ENCODE measurements around the gene MUC12. TPM values are rescaled to one million over a fixed set of nuclear protein-coding genes. Genes with fewer than 3 reads are reported as not detected.
"Not testable (repeated sequence)": the region's sequence is repeated elsewhere in the genome, so short reads cannot be mapped to it uniquely, and the experiment has no call there.

Gene MUC12
- total and polyA plus RNA-seq, 2 of the 4 experiments (the other 2 are of a cell fraction): 4.0 TPM; not detected in 1

- H3K27me3 ChIP-seq (ENCODE audit: control insufficient read depth, insufficient read depth, low read length); H3K18ac ChIP-seq (ENCODE audit: low read depth, low read length); H3K27ac ChIP-seq (ENCODE audit: insufficient read depth, low read length); H3K79me1 ChIP-seq (ENCODE audit: low read depth in 1 of 2, low read length in 2 of 2); BruUV-seq (replicated peaks); ATAC-seq (ENCODE audit: low read depth); H3K23ac ChIP-seq (ENCODE audit: low read depth, low read length); H2AK5ac ChIP-seq (ENCODE audit: low read depth, low read length); H3K4ac ChIP-seq (ENCODE audit: low read depth, low read length); H4K91ac ChIP-seq (ENCODE audit: insufficient read depth, low read depth, low read length); H3K56ac ChIP-seq (ENCODE audit: extremely low read depth, insufficient read depth, low read length); H3K4me2 ChIP-seq (ENCODE audit: low read depth, low read length); H3K4me1 ChIP-seq (ENCODE audit: control insufficient read depth, insufficient read depth, low read length); H3K9me1 ChIP-seq (ENCODE audit: insufficient read depth, low read length); H4K20me1 ChIP-seq (ENCODE audit: insufficient read depth, low read length); H4K8ac ChIP-seq (ENCODE audit: low read depth in 2 of 2, low read length in 2 of 2); H2AK9ac ChIP-seq (replicated peaks; ENCODE audit: low read depth, low read length, poor library complexity); H3K36me3 ChIP-seq (ENCODE audit: control insufficient read depth, insufficient read depth, low read length); H3K14ac ChIP-seq (replicated peaks; ENCODE audit: low read depth, low read length); DNase-seq; H2AFZ ChIP-seq (replicated peaks; ENCODE audit: low read length, poor library complexity); H3K9ac ChIP-seq (ENCODE audit: low read depth, low read length); H2BK20ac ChIP-seq (ENCODE audit: low read depth, low read length); H3K4me3 ChIP-seq (ENCODE audit: insufficient read depth, low read depth, low read length); dilution Hi-C loops (cut with HindIII; ENCODE audit: low sequenced_read_pairs, unreplicated experiment); H3K9me3 ChIP-seq (ENCODE audit: control insufficient read depth, insufficient read depth, low read length); CTCF ChIA-PET; POLR2A ChIA-PET (ENCODE audit: unreplicated experiment); H2BK15ac ChIP-seq (ENCODE audit: low read depth, low read length); intact Hi-C loops (cut with micrococcal nuclease); H2BK5ac ChIP-seq (ENCODE audit: low read depth, low read length, poor library complexity, severe bottlenecking); H2BK120ac ChIP-seq (ENCODE audit: low read depth, low read length); H4K5ac ChIP-seq (ENCODE audit: low read depth, low read length); in situ Hi-C loops (cut with MboI; ENCODE audit: low sequenced_read_pairs): not testable (repeated sequence)
- no CpG with 5 or more reads among the region's 9 CpGs for WGBS, 2 experiments (ENCODE audit: extremely low coverage in 2 of 2, insufficient read length in 1 of 2)
These were observed 30.0 kb downstream of the MUC12 start for GRCh38 chr7:100999334-100999733.

- H3K4me1 ChIP-seq (ENCODE audit: control insufficient read depth, insufficient read depth, low read length); H3K4me3 ChIP-seq (ENCODE audit: insufficient read depth, low read depth, low read length); H3K56ac ChIP-seq (ENCODE audit: extremely low read depth, insufficient read depth, low read length); H4K91ac ChIP-seq (ENCODE audit: insufficient read depth, low read depth, low read length); POLR2A ChIA-PET (ENCODE audit: unreplicated experiment); H2BK5ac ChIP-seq (ENCODE audit: low read depth, low read length, poor library complexity, severe bottlenecking); H2AK9ac ChIP-seq (replicated peaks; ENCODE audit: low read depth, low read length, poor library complexity); intact Hi-C loops (cut with micrococcal nuclease); H3K9me1 ChIP-seq (ENCODE audit: insufficient read depth, low read length); CTCF ChIA-PET; H3K36me3 ChIP-seq (ENCODE audit: control insufficient read depth, insufficient read depth, low read length); H3K9ac ChIP-seq (ENCODE audit: low read depth, low read length); BruUV-seq (replicated peaks); H3K79me1 ChIP-seq (ENCODE audit: low read depth in 1 of 2, low read length in 2 of 2); H4K20me1 ChIP-seq (ENCODE audit: insufficient read depth, low read length); H3K4me2 ChIP-seq (ENCODE audit: low read depth, low read length); H2BK15ac ChIP-seq (ENCODE audit: low read depth, low read length); H3K9me3 ChIP-seq (ENCODE audit: control insufficient read depth, insufficient read depth, low read length); H3K14ac ChIP-seq (replicated peaks; ENCODE audit: low read depth, low read length); H2BK120ac ChIP-seq (ENCODE audit: low read depth, low read length); in situ Hi-C loops (cut with MboI; ENCODE audit: low sequenced_read_pairs); H2AK5ac ChIP-seq (ENCODE audit: low read depth, low read length); H3K27me3 ChIP-seq (ENCODE audit: control insufficient read depth, insufficient read depth, low read length); H3K4ac ChIP-seq (ENCODE audit: low read depth, low read length); ATAC-seq (ENCODE audit: low read depth); H2BK20ac ChIP-seq (ENCODE audit: low read depth, low read length); dilution Hi-C loops (cut with HindIII; ENCODE audit: low sequenced_read_pairs, unreplicated experiment); H4K8ac ChIP-seq (ENCODE audit: low read depth in 2 of 2, low read length in 2 of 2); H3K18ac ChIP-seq (ENCODE audit: low read depth, low read length); H3K27ac ChIP-seq (ENCODE audit: insufficient read depth, low read length); H2AFZ ChIP-seq (replicated peaks; ENCODE audit: low read length, poor library complexity); DNase-seq; H4K5ac ChIP-seq (ENCODE audit: low read depth, low read length); H3K23ac ChIP-seq (ENCODE audit: low read depth, low read length): not testable (repeated sequence)
- 33% methylated on average over 3 of the region's 10 CpGs; no CpG with 5 or more reads in 1 of the 2 experiments for WGBS, 2 experiments (ENCODE audit: extremely low coverage in 2 of 2, insufficient read length in 1 of 2)
These were observed 30.7 kb downstream of the MUC12 start for GRCh38 chr7:101000025-101000424.

All from IMR-90 (cell line).